Measurements from ENCODE around the gene THBS1. TPM values are rescaled to one million over a fixed set of nuclear protein-coding genes. Genes with fewer than 3 reads are reported as not detected.

The THBS1 gene
- total RNA-seq, 4 donors from 2014 or later: 119 to 341 (median 210) TPM

- TF ChIP-seq CTCF (IDR thresholded peaks at IDR 0.05) (no peak), POLR2A (IDR thresholded peaks at IDR 0.05) (no peak)
- Histone ChIP-seq H3K4me3 (no peak overlapping the region), H3K27ac (no peak overlapping the region), H3K36me3 (no peaks in the 10 kb centered on the region), H3K9me3 (no peaks in the 10 kb centered on the region), H3K4me1 (no peaks in the 10 kb centered on the region), H3K27me3 (no peaks in the 10 kb centered on the region)
- DNase-seq: no peak
- intact Hi-C loops (cut with DNase I; ENCODE audit: low total_unique reads): no loop called here
Observed at GRCh38 chr15:39555885-39556284, 25.0 kb upstream of the THBS1 start.

GRCh38 chr15:39556461-39556860 lies 24.4 kb upstream of the THBS1 start:
- Histone ChIP-seq H3K27ac (no peak overlapping the region), H3K4me3 (no peak overlapping the region), H3K4me1 (no peaks in the 10 kb centered on the region), H3K27me3 (no peaks in the 10 kb centered on the region), H3K36me3 (no peaks in the 10 kb centered on the region), H3K9me3 (no peaks in the 10 kb centered on the region)
- DNase-seq: no peak
- no peak for TF ChIP-seq POLR2A (IDR thresholded peaks at IDR 0.05)
- TF ChIP-seq CTCF (IDR thresholded peaks at IDR 0.05): no peak
- intact Hi-C loops (cut with DNase I; ENCODE audit: low total_unique reads): no loop called here

- no peak for DNase-seq
- no peak overlapping the region for H3K27ac ChIP-seq
- TF ChIP-seq CTCF (IDR thresholded peaks at IDR 0.05) (no peak), POLR2A (IDR thresholded peaks at IDR 0.05) (no peak)
- no peaks in the 10 kb centered on the region for H3K9me3 ChIP-seq
- H3K27me3 ChIP-seq: no peaks in the 10 kb centered on the region
- no peaks in the 10 kb centered on the region for H3K4me1 ChIP-seq
- H3K36me3 ChIP-seq: no peaks in the 10 kb centered on the region
- no peak overlapping the region for H3K4me3 ChIP-seq
- intact Hi-C loops (cut with DNase I; ENCODE audit: low total_unique reads): no loop called here
Observed at GRCh38 chr15:39558421-39558820, 22.5 kb upstream of the THBS1 start.

GRCh38 chr15:39564972-39565665 lies 15.8 kb upstream of the THBS1 start:
- TF ChIP-seq POLR2A (IDR thresholded peaks at IDR 0.05) (no peak), CTCF (IDR thresholded peaks at IDR 0.05) (no peak)
- no peak for DNase-seq
- H3K4me3 ChIP-seq: no peak overlapping the region
- H3K4me1 ChIP-seq: no peaks in the 10 kb centered on the region
- no peak overlapping the region for H3K27ac ChIP-seq
- no peaks in the 10 kb centered on the region for H3K36me3 ChIP-seq
- no peaks in the 10 kb centered on the region for H3K9me3 ChIP-seq
- no peaks in the 10 kb centered on the region for H3K27me3 ChIP-seq
- intact Hi-C loops (cut with DNase I; ENCODE audit: low total_unique reads): no loop called here

- Histone ChIP-seq H3K9me3 (no peaks in the 10 kb centered on the region), H3K27ac (no peak overlapping the region), H3K4me1 (no peaks in the 10 kb centered on the region), H3K36me3 (no peaks in the 10 kb centered on the region), H3K4me3 (no peak overlapping the region), H3K27me3 (no peaks in the 10 kb centered on the region)
- no peak for DNase-seq
- TF ChIP-seq POLR2A (IDR thresholded peaks at IDR 0.05): no peak
- no peak for TF ChIP-seq CTCF (IDR thresholded peaks at IDR 0.05)
- intact Hi-C loops (cut with DNase I; ENCODE audit: low total_unique reads): no loop called here
Observed at GRCh38 chr15:39565851-39566250, 15.0 kb upstream of the THBS1 start.

All from uterus (tissue), 4 donors.